ENCODE data around the gene ANO10.

ANO10 gene

DNA sequence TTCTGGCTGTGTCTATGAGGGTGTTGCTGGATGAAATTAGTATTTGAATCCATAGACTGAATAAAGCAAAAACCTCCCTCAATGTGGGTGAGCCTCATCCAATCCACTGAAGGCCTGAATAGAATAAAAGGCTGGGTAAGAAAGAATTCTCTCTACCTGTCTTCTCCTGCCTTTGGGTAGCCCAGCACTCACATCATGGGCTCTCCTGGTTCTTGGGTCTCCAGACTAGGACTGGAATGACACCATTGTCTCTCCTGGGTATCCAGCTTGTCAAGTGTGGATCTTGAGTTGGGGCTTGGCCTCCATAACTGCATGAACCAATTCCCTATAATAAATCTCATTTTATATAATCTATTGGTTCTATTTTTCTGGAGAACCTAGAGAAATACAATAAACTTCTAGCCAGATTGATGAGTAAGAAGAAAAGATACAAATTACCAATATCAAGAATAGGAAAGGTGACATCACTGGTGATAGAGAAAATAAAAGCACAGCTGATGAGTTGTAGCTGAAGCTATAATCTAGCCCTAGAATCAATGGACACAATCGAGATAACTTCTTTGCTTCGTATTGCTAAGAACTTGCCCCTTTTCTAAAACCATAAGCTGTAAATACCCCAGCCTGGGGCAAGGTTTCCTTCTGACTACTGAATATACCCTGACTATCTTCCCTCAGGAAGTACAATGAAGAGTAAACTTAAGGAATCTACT, 106.4 kb downstream of the ANO10 start:
- POLR2A ChIA-PET: no interaction called here
- CTCF ChIA-PET: interaction anchor here (1.4 kb wide), 1 partner anchor 12 kb away, joined by 4 read pairs; no protein-coding TSS in a partner anchor
- TF ChIP-seq, protein P1, sequence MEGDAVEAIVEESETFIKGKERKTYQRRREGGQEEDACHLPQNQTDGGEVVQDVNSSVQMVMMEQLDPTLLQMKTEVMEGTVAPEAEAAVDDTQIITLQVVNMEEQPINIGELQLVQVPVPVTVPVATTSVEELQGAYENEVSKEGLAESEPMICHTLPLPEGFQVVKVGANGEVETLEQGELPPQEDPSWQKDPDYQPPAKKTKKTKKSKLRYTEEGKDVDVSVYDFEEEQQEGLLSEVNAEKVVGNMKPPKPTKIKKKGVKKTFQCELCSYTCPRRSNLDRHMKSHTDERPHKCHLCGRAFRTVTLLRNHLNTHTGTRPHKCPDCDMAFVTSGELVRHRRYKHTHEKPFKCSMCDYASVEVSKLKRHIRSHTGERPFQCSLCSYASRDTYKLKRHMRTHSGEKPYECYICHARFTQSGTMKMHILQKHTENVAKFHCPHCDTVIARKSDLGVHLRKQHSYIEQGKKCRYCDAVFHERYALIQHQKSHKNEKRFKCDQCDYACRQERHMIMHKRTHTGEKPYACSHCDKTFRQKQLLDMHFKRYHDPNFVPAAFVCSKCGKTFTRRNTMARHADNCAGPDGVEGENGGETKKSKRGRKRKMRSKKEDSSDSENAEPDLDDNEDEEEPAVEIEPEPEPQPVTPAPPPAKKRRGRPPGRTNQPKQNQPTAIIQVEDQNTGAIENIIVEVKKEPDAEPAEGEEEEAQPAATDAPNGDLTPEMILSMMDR (IDR thresholded peaks at IDR 0.05; ENCODE audit: insufficient read depth, low read length, missing control alignments): no peak
- no peak overlapping the region for H3K4me3 ChIP-seq (ENCODE audit: low read depth, low read length)
- DNase-seq (ENCODE audit: low read depth, low spot score): no peak

DNA sequence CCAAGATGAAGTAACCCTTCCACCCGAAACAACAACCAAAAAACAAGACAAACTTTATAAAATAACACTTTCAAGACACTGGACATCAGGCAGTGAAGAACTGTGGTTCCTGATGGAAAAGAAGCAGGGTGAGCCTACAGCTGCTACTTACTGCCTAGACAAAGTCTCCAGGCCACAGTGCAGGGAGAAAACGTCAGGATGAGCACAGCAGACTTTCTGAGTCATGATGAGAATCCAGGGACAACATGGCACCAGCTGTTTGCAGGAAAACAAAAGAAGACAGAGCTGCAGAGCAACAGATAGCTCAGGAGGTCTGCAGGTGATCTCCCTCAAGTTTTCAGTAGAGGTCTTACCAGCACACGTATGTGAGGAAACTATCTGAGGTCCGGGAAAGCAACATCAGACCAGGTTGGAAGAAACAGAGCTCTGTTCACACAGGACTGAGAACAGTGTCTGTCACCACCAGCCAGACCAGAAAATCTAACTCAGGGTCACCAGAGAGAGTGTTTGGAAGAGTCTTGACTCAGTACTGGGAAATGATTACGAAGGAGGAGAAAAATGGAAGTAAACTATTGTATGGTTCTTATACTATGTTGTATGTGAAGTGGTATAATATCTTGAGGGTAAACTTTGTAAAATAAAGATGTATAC, 108.9 kb downstream of the ANO10 start:
- no peak overlapping the region for H3K4me3 ChIP-seq (ENCODE audit: low read depth, low read length)
- TF ChIP-seq, protein P1 (IDR thresholded peaks at IDR 0.05; ENCODE audit: insufficient read depth, low read length, missing control alignments): no peak
- ChIA-PET POLR2A (no interaction called here), CTCF (interaction anchor here (4.4 kb wide), 1 partner anchor 10 kb away, joined by 22 read pairs; no protein-coding TSS in a partner anchor)
- DNase-seq (ENCODE audit: low read depth, low spot score): no peak

DNA sequence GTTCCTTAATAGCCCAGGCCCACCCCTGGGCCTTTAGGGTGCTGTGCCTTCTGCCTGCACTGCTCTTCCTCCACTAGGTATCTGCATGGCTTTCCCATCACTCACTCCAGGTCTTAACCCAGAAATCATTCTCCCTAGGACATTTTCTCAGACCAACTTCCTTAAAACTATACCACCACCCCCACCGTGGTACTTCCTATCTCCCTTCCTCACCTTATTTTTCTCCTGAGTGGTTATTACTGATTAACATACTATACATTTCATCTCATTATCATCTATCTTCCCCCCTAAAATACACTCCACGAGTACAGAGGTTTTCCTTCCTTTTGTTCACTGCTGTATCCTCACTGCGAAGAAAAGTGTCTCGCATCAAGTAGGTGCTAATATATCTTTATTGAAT, 115.2 kb downstream of the ANO10 start:
- H3K4me3 ChIP-seq (ENCODE audit: low read depth, low read length): no peak overlapping the region
- DNase-seq (ENCODE audit: low read depth, low spot score): no peak
- CTCF ChIA-PET: no interaction called here
- POLR2A ChIA-PET: no interaction called here
- TF ChIP-seq, protein P1 (IDR thresholded peaks at IDR 0.05; ENCODE audit: insufficient read depth, low read length, missing control alignments): no peak

DNA sequence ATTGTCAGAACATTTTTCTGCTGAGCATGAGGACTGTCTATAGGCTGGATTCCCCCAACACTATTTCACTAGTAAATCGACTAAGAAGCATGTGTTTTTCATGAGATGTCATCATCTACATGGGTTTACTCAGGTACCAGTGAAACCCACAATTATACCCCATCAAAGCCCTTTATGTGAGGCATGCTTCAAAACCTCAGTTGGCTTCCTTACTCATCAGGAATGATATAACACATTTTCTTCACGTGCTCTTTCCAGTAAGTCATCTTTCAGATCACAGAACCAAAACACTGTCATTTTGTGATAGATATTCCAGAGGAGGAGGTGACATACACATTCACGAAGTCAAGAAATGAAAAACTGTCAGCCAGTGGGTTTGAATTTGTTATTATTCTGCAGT, 116.5 kb downstream of the ANO10 start:
- CTCF ChIA-PET: interaction anchor here (0.6 to 7.5 kb wide), 5 partner anchors 8 to 343 kb away, joined by 3 to 87 read pairs (median 3); no protein-coding TSS in a partner anchor
- TF ChIP-seq, protein P1 (IDR thresholded peaks at IDR 0.05; ENCODE audit: insufficient read depth, low read length, missing control alignments): no peak
- no peak overlapping the region for H3K4me3 ChIP-seq (ENCODE audit: low read depth, low read length)
- POLR2A ChIA-PET: no interaction called here
- no peak for DNase-seq (ENCODE audit: low read depth, low spot score)

DNA sequence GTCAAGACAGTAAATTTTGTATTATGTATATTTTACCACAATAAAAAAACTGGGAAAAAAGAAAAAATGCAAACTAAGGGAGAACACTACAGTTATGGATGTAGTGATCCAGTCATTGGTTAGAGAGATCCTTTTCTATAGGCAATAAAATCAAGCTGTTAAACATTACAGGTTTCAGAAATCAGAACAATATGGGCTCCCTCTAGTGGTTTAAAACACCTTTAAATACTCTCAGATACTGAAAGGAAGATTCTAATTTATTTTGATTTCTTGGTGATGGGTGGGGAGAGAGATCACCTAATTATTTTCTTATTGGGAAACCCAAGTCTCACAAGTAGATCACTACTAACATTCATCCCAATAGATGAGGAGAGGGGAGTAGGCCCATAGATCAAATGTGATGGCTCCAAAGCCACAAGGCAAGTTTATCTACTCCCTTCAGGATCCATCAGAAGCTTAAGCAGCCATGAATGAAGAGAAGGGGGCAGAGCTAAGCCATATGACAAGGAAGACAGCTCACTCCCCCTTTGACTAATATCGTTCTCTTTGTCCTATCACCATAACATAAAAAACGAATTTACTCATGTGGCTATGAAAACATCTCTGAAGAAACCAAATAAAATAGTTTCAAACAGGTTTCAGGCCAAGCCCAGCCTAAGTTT, 118.6 kb downstream of the ANO10 start:
- TF ChIP-seq, protein P1 (IDR thresholded peaks at IDR 0.05; ENCODE audit: insufficient read depth, low read length, missing control alignments): no peak
- no peak for DNase-seq (ENCODE audit: low read depth, low spot score)
- POLR2A ChIA-PET: no interaction called here
- CTCF ChIA-PET: interaction anchor here (0.6 to 7.5 kb wide), 36 partner anchors 9 to 540 kb away, joined by 3 to 87 read pairs (median 4); no protein-coding TSS in a partner anchor
- no peak overlapping the region for H3K4me3 ChIP-seq (ENCODE audit: low read depth, low read length)

DNA sequence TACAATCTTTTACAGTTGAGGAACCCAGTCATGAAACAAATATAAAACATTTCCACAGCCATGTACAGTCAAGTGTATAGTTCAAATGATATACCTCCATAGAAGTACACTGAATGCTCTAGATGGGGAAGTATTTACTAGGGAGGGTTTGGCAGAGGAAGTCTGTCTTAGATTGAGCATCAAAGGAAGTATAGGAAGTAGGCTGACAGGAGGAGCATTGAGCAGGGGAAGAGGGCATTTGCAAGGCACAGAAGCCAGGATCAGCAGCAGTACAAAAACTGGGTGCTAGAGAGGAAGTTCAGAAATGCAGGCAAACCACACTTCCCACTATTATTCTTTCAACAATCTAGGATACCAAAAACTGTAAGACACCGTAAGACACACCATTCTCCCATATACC, 122.6 kb downstream of the ANO10 start:
- ChIA-PET CTCF (interaction anchor here (1.0 to 7.5 kb wide), 2 partner anchors 56 to 337 kb away, joined by 3 to 87 read pairs; no protein-coding TSS in a partner anchor), POLR2A (no interaction called here)
- no peak overlapping the region for H3K4me3 ChIP-seq (ENCODE audit: low read depth, low read length)
- no peak for DNase-seq (ENCODE audit: low read depth, low spot score)
- TF ChIP-seq, protein P1 (IDR thresholded peaks at IDR 0.05; ENCODE audit: insufficient read depth, low read length, missing control alignments): no peak

Measured in AG04449 (cell line).